ENCODE data around the gene GTF2H4. TPM values are rescaled to one million over a fixed set of nuclear protein-coding genes. Genes with fewer than 3 reads are reported as not detected.

GTF2H4 gene
- total RNA-seq, 2 donors from 2014 or later = 18.3 to 34.4 TPM

DNA sequence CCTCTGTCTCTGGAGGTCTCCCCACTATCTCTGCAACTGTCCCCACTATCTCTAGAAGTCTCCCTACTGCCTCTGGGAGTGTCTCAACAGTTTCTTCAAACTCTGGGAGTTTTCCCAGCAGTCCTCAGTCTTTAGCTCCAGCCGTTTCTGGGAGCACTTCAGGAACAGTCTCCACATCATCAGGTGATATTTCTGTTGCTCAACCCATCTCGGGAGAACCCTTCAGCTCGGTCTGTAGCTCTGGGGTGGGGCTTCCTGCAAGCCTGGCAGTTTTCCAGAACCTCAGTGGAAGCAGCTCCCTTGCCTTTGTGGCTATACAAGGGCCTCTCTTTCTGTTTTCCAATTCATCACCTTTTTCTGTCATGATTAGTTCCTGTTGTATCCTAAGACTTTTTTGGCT lies 27.0 kb downstream of the GTF2H4 start:
- intact Hi-C loops (cut with DNase I, micrococcal nuclease) = no loop called here
- no peak for DNase-seq
- ATAC-seq = no peak

DNA sequence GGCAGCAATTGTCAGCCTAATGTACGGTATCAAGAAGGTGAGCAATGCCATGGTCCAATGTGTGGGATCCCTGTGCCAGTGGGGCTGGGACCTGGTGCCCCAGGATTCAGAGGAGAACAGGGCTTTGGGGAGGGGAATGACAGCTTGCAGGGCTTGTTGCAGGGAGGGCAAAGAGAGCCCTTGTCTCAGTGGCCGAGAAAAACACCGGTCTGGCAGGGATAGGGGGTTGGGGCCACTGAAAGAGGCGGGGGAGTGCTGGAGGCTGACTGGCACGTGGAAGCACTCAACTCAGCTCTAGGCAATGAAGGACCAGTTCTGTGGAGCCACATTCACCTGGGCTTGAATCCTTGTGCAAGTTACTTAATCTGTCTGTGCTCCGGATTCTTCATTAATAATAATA lies 29.3 kb downstream of the GTF2H4 start:
- DNase-seq (no peak), ATAC-seq (no peak)
- intact Hi-C loops (cut with DNase I, micrococcal nuclease) = no loop called here

DNA sequence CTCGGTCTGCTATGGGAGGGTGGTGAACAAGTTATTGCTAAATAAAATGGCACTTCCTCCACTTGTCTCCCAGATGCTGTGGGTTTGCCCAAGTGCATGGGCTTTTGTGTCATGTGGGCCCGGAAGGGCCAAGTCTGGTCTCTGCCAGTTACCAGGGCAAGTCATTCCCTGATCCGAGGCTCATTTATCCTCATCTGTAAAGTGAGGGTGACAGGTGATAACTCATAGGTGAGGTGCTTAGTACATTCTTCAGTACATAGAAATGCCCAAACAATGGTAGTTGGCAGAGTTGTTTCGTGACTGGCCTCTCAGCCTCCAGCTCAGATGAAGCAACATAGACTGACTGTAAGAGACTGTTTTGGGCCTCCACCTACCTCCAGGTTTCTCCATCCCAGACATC lies 30.7 kb downstream of the GTF2H4 start:
- intact Hi-C loops (cut with DNase I, micrococcal nuclease) = no loop called here
- no peak for ATAC-seq
- no peak for DNase-seq

DNA sequence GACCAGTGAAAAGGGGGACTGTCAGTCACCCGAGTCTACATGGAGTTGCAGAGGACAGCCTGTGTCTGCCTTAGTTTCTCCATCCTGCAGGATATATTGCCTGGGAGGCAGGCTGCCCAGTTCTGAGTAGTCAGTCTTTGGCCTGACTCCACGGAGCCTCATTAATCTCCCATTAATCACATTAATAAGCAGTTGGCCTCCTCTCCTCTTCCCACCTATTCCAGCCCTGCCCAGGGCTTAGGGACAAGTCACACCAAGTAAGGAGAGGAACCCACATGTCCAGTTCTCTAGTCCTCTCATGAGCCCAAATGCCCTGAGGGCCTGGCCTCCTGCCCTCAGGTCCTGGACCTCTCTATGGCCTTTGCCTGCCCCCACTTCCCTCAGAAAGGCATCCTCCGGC lies 31.5 kb downstream of the GTF2H4 start:
- ATAC-seq (no peak), DNase-seq (no peak)
- intact Hi-C loops (cut with DNase I, micrococcal nuclease) = no loop called here

DNA sequence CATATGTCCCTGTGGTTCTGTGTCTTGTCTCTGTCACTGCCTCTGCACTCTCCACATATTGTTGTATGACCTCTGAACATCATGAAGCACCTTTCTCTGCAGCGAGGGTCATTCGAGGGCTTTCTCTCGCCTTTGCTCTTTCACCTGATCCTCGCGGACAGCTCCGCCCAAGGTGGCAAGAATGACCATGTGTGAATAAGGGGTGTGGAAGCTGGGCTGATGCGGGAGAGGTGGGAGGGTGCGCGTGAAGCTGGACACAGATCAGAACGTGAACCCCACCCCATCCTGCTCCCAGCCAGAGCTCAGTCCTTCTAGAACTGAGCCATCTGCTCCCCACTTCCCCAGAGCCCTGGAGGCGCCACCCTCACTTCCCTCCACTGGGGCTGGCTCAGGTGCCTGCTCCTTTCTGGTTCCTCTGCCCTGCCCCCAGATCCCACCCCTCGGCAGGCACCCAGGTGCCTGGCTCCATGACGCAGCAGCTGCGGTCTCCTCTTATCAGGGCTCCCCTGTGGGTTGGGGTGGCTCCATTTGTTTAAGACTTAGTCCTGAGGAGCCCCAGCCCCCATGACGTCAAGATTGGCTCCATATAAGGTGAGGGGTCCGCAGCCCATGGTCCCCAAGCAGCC lies 32.5 kb downstream of the GTF2H4 start, which contains the start of gene MUCL3:
TSS of gene MUCL3 (plus strand) at position 613 of the 626 bp plus-strand sequence. CDS start 27 bp downstream, outside the sequence.
- ATAC-seq (peak; percentile 80), DNase-seq (no peak)
- intact Hi-C loops (cut with DNase I, micrococcal nuclease) = loop anchor here in 1 of 2 donors (10.0 kb wide), 1 partner anchor 124 kb away; no protein-coding TSS in a partner anchor

DNA sequence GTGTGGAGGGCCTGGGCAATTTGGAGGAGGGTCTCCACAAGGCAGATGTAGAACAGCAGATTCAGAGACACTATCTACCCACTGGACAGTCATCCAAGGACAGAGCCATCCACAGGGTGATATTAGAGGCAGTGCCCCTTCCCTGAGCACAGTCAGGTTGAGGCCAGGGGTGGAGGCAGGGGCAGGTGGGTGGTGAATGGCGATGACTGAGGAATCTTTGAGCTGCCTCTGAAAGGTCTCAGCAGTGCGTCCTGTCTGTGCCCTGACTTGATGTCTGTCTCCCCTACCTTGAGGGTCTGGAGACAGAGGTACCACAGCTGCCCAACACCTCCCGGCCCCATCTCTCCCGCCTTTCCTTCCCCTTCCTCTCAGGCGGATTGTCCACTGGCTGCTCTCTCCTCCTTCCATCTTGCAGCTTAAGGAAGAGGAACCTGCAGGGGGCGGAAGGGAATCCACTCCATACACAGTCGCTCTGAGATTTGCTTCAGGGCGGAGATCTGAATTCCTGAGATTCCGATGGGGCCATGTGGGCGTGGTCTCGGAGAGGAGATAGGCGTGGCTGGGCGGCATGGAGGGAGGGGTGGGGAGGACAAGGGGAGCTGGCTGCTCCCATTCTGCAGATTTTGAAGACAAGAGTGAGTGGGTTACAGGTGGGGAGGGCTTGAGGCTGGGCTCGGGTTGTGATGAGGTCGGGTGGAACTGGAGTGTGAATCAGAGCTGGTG lies 34.5 kb downstream of the GTF2H4 start:
- DNase-seq (peak; percentile 69 to 75), ATAC-seq (peak; percentile 87)
- intact Hi-C loops (cut with DNase I, micrococcal nuclease) = loop anchor here in 1 of 2 donors (10.0 kb wide), 1 partner anchor 122 kb away; no protein-coding TSS in a partner anchor

DNA sequence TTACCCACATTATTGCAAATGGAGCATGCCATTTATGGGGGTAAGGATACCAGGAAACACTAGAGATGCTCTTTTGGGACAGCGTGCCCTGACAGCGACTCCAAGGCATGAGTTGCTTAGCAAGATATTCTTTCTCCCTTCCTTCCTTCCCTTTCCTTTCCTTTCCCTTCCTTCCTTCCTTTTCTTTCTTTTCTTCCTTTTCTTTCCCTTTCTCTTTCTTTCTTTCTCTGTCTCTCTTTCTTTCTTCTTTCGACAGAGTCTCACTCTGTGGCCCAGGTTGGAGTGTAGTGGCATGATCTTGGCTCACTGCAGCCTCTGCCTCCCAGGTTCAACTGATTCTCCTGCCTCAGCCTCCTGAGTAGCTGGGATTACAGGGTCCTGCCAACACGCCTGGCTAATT lies 36.0 kb downstream of the GTF2H4 start:
- ATAC-seq (no peak), DNase-seq (no peak)
- intact Hi-C loops (cut with DNase I, micrococcal nuclease) = loop anchor here in 1 of 2 donors (10.0 kb wide), 1 partner anchor 121 kb away; no protein-coding TSS in a partner anchor

DNA sequence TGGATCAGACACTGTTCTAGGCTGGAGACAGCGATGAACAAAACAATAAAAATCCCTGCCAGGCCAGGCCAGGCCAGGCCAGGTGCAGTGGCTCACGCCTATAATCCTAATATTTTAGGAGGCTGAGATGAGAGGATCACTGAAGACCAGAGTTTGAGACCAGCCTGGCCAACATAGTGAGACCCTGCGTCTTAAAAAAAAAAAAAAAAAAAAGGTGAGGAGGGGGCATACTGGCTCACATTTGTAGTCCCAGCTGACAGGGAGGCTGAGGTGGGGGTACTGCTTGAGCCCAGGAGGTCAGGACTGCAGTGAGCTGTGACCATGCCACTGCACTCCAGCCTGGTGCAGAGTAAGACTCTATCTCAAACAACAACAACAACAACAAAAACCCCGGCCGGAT lies 37.3 kb downstream of the GTF2H4 start:
- ATAC-seq = no peak
- intact Hi-C loops (cut with DNase I, micrococcal nuclease) = loop anchor here in 1 of 2 donors (10.0 kb wide), 1 partner anchor 120 kb away; no protein-coding TSS in a partner anchor
- no peak for DNase-seq

DNA sequence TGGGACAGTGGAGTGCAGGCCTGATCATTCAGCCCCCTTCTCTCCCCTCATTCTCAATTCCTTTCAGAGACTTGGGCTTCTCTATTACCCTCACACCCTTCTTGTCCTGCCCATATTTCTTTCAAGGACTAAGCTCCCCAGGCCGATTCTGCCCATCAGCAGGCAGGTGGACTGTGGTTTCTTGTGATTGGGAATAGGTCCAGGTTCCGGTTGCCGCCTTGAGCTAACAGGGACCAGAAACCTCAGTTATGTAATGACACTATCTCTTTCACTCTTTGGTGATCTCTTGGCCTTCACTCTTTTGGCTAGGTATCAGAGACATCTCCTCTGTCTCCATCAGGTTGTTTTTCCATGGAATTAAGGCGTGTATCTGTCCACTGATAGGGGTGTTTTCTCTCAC lies 39.2 kb downstream of the GTF2H4 start:
- intact Hi-C loops (cut with DNase I, micrococcal nuclease) = loop anchor here in 1 of 2 donors (10.0 kb wide), 1 partner anchor 118 kb away; no protein-coding TSS in a partner anchor
- ATAC-seq (no peak), DNase-seq (no peak)

DNA sequence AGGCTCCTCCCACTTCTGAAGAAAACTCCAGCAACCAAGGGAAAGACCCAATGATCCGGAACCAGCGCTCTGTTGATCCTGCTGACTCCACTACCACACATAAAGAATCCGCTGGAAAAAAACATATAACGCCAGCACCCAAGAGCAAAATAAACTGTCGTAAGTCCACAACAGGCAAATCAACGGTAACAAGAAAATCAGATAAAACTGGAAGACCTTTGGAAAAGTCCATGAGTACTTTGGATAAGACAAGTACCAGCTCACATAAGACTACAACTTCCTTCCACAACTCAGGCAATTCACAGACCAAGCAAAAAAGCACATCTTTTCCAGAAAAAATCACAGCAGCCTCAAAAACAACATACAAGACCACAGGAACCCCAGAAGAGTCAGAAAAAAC lies 40.8 kb downstream of the GTF2H4 start:
- DNase-seq (no peak), ATAC-seq (no peak)
- intact Hi-C loops (cut with DNase I, micrococcal nuclease) = loop anchor here in 1 of 2 donors (10.0 kb wide), 1 partner anchor 116 kb away; no protein-coding TSS in a partner anchor

DNA sequence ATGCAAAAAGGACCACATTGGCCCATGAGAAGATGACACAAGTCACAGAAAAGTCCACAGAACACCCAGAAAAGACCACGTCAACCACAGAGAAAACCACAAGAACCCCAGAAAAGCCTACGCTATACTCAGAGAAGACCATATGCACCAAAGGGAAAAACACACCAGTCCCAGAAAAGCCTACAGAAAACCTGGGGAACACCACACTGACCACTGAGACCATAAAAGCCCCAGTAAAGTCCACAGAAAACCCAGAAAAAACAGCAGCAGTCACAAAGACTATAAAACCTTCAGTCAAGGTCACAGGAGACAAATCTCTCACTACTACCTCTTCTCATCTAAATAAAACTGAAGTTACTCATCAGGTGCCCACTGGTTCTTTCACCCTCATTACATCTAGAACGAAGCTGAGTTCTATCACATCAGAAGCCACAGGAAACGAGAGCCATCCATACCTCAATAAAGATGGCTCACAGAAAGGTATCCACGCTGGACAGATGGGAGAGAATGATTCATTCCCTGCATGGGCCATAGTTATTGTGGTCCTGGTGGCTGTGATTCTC lies 44.0 kb downstream of the GTF2H4 start:
- ATAC-seq = no peak
- no peak for DNase-seq
- intact Hi-C loops (cut with DNase I, micrococcal nuclease) = no loop called here

DNA sequence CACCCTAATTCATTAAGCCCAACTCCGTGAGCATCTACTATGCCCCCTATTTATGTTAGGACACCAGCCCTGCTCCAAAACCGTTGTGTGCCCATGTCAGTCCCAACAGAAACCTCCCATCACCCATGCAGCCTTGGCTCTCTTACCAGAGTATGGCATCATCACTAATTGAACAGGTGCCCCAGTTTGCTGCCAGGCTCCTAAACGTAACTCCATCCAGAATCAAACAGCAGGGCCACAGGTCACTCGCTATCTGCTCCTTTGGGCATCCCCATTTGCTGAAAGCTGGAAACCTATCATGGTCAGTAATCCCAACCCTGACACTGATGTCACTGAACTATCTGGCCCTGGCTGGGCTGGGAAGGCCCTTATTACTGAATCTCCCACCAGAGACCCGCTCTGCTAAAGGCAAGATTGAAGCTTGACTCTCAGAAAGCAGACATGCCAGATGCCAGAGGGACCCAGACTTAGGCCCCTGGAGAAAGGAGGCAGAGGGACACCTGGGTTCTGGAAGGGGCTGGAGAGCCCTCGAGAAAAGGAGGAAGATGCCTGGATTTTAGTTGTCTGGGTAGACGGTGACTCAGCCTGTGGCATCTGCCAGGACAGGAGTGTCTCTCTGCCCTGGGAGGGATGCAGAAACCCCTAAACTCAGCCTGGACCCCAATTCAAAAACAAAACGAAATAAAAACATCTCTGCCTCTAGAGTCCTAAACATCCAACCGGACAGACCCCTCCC lies 46.8 kb downstream of the GTF2H4 start:
- DNase-seq (no peak), ATAC-seq (no peak)
- intact Hi-C loops (cut with DNase I, micrococcal nuclease) = no loop called here

DNA sequence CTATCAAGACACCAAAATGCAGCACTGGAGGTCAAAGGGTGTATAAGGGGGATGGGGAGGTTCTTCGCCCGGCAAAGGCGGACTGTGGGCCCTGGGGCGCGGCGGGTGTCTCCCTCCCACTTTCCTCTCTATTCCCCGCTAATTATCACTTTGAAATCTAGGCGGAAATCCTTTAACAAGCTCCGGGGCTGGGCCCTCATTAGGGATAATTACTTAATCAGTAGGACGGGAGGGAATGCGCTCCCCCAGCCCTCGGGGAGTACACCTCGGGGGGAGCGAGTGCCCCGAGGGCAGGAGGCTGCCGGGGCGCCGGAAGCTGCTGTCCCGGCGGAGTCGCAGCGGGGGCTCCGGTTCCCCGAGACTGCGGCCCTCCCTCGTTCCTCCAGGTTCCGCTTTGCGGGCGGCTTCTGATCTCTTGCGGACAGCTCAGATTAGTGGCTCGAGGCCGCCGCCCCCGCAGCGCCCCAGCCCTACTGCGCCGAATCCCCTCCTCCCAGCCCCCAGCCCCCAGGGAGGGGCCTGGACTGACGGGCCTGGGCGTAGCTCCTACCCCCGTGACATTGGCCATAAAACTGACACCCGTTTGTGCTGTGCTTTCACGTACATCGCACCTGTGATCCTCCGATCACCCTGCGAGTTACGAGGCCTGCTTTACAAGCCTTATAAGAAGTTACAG lies 47.5 kb downstream of the GTF2H4 start:
- intact Hi-C loops (cut with DNase I, micrococcal nuclease) = no loop called here
- ATAC-seq = peak; percentile 82
- peak; percentile 66 to 74 for DNase-seq

DNA sequence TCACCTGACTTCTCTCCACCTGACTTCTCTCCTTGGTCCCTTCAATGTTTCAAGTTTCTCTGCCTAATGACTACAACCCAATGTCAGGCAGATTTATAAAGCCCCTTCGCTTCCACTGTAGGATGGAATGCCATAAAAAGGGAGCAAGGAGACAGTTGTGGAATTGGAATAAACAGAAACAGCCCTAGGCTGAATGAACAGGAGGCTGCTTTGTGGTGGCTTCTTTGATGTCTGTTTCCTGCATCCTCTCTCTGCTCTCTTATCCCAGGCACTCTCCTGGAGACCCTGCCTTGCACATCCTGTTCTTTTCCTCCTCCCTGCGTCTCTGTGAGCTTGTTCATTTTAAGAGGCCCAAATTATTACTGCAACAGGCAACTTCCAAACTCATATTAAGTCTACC lies 49.7 kb downstream of the GTF2H4 start:
- DNase-seq (no peak), ATAC-seq (no peak)
- intact Hi-C loops (cut with DNase I, micrococcal nuclease) = no loop called here

DNA sequence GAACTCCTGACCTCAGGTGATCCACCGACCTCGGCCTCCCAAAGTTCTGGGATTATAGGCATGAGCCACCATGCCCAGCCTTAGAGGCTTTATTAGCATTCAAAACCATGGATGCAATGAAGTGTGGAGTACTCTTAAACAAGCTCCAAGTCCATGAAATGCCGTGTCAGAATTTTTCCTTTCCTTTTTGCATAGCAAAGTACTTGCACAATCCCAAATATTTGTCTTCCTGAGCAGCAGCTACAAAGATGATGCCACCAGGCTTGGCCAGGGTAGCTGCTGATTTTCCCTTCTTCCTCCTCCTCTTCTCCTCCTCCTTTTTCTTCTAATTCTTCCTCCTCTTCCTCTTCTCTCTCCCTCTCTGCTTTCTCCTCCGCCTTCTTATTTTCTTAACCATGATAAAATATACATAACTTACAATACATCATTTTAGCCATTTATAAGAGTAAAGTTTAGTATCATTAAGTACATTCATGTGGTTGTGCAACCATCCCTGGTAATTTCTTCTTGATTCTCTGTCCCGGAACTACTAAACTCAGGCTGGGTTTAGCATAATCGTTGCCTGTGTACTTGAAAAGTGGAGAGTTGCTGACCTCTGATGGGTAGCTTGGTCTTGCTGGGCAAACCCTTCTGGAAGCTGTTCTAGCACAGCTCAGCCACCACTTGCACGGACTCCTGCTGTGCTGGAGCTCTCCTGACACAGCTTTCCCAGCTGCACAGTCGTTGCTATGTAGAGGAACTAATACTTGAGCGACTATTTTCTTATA lies 53.1 kb downstream of the GTF2H4 start:
- intact Hi-C loops (cut with DNase I, micrococcal nuclease) = no loop called here
- DNase-seq (no peak), ATAC-seq (no peak)

DNA sequence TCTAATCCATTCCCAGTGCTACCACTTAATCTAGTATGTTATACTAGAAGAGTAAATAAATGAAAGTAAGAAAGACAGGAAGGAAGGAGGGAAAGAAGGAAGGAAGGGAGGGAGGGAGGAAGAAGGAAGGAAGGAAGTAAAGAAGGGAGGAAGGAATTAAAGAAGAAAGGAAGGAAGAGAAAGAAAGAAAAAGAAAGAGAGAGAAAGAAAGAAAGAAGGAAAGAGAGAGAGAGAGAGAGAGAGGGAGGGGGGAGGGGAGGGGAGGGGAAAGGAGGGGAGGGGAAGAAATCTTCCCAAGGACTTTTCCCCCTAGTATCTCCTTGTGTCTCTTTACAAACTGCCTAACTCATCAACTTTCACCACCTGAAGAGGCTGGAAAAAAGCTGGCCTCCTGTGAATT lies 54.7 kb downstream of the GTF2H4 start:
- intact Hi-C loops (cut with DNase I, micrococcal nuclease) = no loop called here
- ATAC-seq = no peak
- no peak for DNase-seq

DNA sequence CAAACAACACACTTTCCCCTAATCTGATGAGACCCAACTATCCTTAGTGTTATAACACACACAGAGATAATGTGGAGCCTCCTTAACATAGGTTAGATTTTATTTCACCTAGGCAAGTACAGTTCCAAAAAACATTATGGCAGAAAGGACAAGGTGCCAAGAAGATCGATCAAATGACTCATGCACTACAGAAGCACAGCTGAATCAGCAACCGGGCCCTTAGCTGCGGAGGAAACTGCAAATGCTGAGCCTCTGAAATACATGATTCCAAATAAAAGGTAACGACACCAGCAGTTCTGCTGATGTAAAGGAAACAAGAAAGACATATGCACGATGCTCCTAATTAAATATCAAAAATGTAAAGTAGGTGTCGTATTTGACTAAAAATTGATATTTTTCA lies 55.6 kb downstream of the GTF2H4 start:
- intact Hi-C loops (cut with DNase I, micrococcal nuclease) = no loop called here
- DNase-seq (no peak), ATAC-seq (no peak)
